Measurements from ENCODE around the gene MXD3. TPM values are rescaled to one million over a fixed set of nuclear protein-coding genes. Genes with fewer than 3 reads are reported as not detected.
A peak's percentile ranks its signal among the peaks of the same experiment; 100 is the strongest.

MXD3 gene
- total and polyA plus RNA-seq, 10 of the 15 experiments (the other 5 are each of a cell fraction or from before 2014, with no cell fraction given), result 0.24 to 29.8 (median 13.5) TPM

- no TSS peak for BruUV-seq (replicated peaks)
- CTCF ChIA-PET, result interaction anchor here (0.7 to 4.6 kb wide), 5 partner anchors 10 to 202 kb away, joined by 3 to 25 read pairs (median 5); no protein-coding TSS in a partner anchor
- H3K79me2 ChIP-seq (ENCODE audit: control insufficient read depth, insufficient read depth, low read length), result peaks cover 31% of the 10 kb centered on the region
- H3K9ac ChIP-seq (ENCODE audit: control insufficient read depth, insufficient read depth, low read length), result no peak overlapping the region
- 56% methylated on average over 9 of the region's 9 CpGs for WGBS (ENCODE audit: insufficient coverage, insufficient replicate concordance, low lambda C conversion rate, missing lambda C conversion rate)
- H3K4me3 ChIP-seq, result no peak overlapping the region
- peaks cover 44% of the 10 kb centered on the region for H3K4me1 ChIP-seq (ENCODE audit: control insufficient read depth, insufficient read depth, low read length)
- H3K9me3 ChIP-seq (replicated peaks; ENCODE audit: control insufficient read depth, insufficient read depth, low read length), result no peaks in the 10 kb centered on the region
- in situ Hi-C loops (cut with MboI) (loop anchor here (5.0 kb wide), 1 partner anchor 182 kb away; no protein-coding TSS in a partner anchor), intact Hi-C loops (cut with micrococcal nuclease; ENCODE audit: unreplicated experiment) (loop anchor here (5.0 to 10.0 kb wide), 3 partner anchors 162 to 295 kb away; partner anchors contain the start of gene TMED9)
- RAD21 ChIA-PET (ENCODE audit: unreplicated experiment), result interaction anchor here (0.5 to 1.3 kb wide), 2 partner anchors 187 to 212 kb away, joined by 3 to 5 read pairs; no protein-coding TSS in a partner anchor
- peaks cover 10 to 13% of the 10 kb centered on the region in 2 experiments; a peak in 3 of 4 replicates for H3K36me3 ChIP-seq (ENCODE audit: control insufficient read depth in 2 of 2, insufficient read depth in 2 of 2, low read length in 1 of 2)
- TF ChIP-seq POLR2A (IDR thresholded peaks at IDR 0.05; ENCODE audit: low read depth, low read length) (peak; percentile 12; the same call in 1 of the 2 replicates), BCL11A (IDR thresholded peaks at IDR 0.05; ENCODE audit: low read depth, low read length) (no peak)
- H4K20me1 ChIP-seq (ENCODE audit: control insufficient read depth, insufficient read depth), result no peaks in the 10 kb centered on the region
- peak overlapping the region; percentile 83 for H3K27ac ChIP-seq (ENCODE audit: control insufficient read depth, insufficient read depth)
- POLR2A ChIA-PET, result interaction anchor here (0.5 to 0.6 kb wide), 3 partner anchors 125 to 191 kb away, joined by 3 to 7 read pairs (median 5); no protein-coding TSS in a partner anchor
- SMC1A ChIA-PET (ENCODE audit: uncharacterized antibody, unreplicated experiment), result interaction anchor here (1.0 to 1.1 kb wide), 2 partner anchors 11 to 187 kb away, joined by 3 read pairs; no protein-coding TSS in a partner anchor
- ATAC-seq, result no peak
- no peak for DNase-seq (ENCODE audit: low read depth, low spot score)
- FAIRE-seq, result no peak
- no peaks in the 10 kb centered on the region for H3K27me3 ChIP-seq (replicated peaks in 1 of 2; ENCODE audit: control insufficient read depth in 2 of 2, insufficient read depth in 2 of 2, low read length in 1 of 2)
- H2AFZ ChIP-seq (ENCODE audit: control insufficient read depth, low read depth, low read length), result no peak overlapping the region
- no peak overlapping the region for H3K4me2 ChIP-seq (ENCODE audit: control insufficient read depth, insufficient read depth)
Measured at GRCh38 chr5:177299697-177300096, 12.0 kb downstream of the MXD3 start.

- DNase-seq (ENCODE audit: low read depth, low spot score) (no peak), ATAC-seq (no peak), FAIRE-seq (no peak)
- H3K27ac ChIP-seq (ENCODE audit: control insufficient read depth, insufficient read depth), result no peak overlapping the region
- SMC1A ChIA-PET (ENCODE audit: uncharacterized antibody, unreplicated experiment), result interaction anchor here (1.0 to 1.9 kb wide), 4 partner anchors 12 to 184 kb away, joined by 3 to 6 read pairs (median 4); no protein-coding TSS in a partner anchor
- CTCF ChIA-PET, result interaction anchor here (0.6 to 4.6 kb wide), 4 partner anchors 12 to 508 kb away, joined by 3 to 25 read pairs (median 12); no protein-coding TSS in a partner anchor
- 96% methylated on average over 2 of the region's 2 CpGs for WGBS (ENCODE audit: insufficient coverage, insufficient replicate concordance, low lambda C conversion rate, missing lambda C conversion rate)
- no TSS peak for BruUV-seq (replicated peaks)
- no peaks in the 10 kb centered on the region for H4K20me1 ChIP-seq (ENCODE audit: control insufficient read depth, insufficient read depth)
- H3K36me3 ChIP-seq (ENCODE audit: control insufficient read depth in 2 of 2, insufficient read depth in 2 of 2, low read length in 1 of 2), result peaks cover 19 to 27% of the 10 kb centered on the region in 2 experiments
- POLR2A ChIA-PET, result no interaction called here
- no peak overlapping the region for H3K9ac ChIP-seq (ENCODE audit: control insufficient read depth, insufficient read depth, low read length)
- intact Hi-C loops (cut with micrococcal nuclease; ENCODE audit: unreplicated experiment), result no loop called here
- H3K4me3 ChIP-seq, result no peak overlapping the region
- peaks cover 43% of the 10 kb centered on the region for H3K4me1 ChIP-seq (ENCODE audit: control insufficient read depth, insufficient read depth, low read length)
- in situ Hi-C loops (cut with MboI), result loop anchor here (5.0 kb wide), 1 partner anchor 181 kb away; no protein-coding TSS in a partner anchor
- H3K9me3 ChIP-seq (replicated peaks; ENCODE audit: control insufficient read depth, insufficient read depth, low read length), result no peaks in the 10 kb centered on the region
- H3K4me2 ChIP-seq (ENCODE audit: control insufficient read depth, insufficient read depth), result no peak overlapping the region
- TF ChIP-seq MTA3 (IDR thresholded peaks at IDR 0.05; ENCODE audit: borderline replicate concordance, low read length), result no peak
- H3K27me3 ChIP-seq (replicated peaks in 1 of 2; ENCODE audit: control insufficient read depth in 2 of 2, insufficient read depth in 2 of 2, low read length in 1 of 2), result no peaks in the 10 kb centered on the region
- no peak overlapping the region for H2AFZ ChIP-seq (ENCODE audit: control insufficient read depth, low read depth, low read length)
- RAD21 ChIA-PET (ENCODE audit: unreplicated experiment), result no interaction called here
- peaks cover 13% of the 10 kb centered on the region for H3K79me2 ChIP-seq (ENCODE audit: control insufficient read depth, insufficient read depth, low read length)
Measured at GRCh38 chr5:177297922-177298321, 13.8 kb downstream of the MXD3 start.

All from GM12878 (cell line).